PC-9 (cell line): Measurements from ENCODE around the gene TGFB2.

Source experiments
- CTCF ChIP-seq: fragments of 200-600 bp; sonication (generic); conservative IDR thresholded peaks from 2 replicates; pipeline ENCODE4 v1.6.1; 2017; ENCODE audit warnings: mixed run types, antibody characterized with exemption, mild to moderate bottlenecking, moderate library complexity
- EZH2 ChIP-seq: fragments of 200-600 bp; sonication (generic); IDR thresholded peaks from 2 replicates; pipeline ENCODE4 v1.8.0; 2017; ENCODE audit warnings: antibody characterized with exemption, low read depth

- no peak for TF ChIP-seq CTCF
- no peak for TF ChIP-seq EZH2
These were observed 127.7 kb downstream of the TGFB2 start for GRCh38 chr1:218472885-218473284.
